GM19240 (cell line): Measurements from ENCODE around the gene VPS45.

Source experiments
- DNase-seq: peaks from one replicate; pipeline ENCODE4 v3.0.0; 2011; ENCODE audit warnings: low spot score; ENCODE audit not compliant: insufficient read length

Gene VPS45

GRCh38 chr1:150072959-150073358 lies 5.4 kb downstream of the VPS45 start:
- no peak for DNase-seq

GRCh38 chr1:150073516-150073915 lies 5.9 kb downstream of the VPS45 start:
- DNase-seq: no peak

DNA sequence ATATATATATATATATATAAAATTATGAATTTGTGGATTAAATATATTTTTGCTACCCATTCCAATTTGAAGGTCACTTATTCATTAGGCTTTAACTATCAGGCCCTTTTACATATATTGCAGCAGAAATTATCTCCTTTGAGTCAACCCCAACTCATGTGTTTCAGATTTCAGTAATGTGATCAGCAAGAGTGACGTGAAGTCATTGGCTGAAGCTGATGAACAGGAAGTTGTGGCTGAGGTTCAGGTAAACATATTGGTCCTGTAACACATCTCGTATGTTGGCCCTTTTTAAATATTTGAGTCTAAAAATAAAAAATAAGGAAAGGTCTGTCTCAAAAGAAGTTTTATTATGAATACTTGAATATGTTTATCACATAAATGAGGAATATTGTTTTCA lies 8.5 kb downstream of the VPS45 start:
- DNase-seq: no peak

DNA sequence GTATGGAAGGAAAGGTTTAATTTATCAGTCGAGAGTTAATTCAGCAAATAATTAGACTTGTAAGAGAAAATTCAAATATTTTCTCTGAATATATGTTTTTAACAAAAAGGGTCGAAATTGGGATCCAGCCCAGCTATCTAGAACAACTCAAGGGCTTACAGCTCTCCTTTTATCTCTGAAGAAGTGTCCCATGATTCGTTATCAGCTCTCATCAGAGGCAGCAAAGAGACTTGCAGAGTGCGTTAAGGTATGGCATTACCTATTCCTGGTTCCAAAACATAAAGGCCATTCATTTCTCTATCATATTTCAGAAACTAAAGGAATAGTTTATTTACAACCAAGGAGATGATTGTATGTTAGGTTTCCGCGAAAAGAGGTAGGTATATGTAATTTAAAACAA lies 9.4 kb downstream of the VPS45 start:
- DNase-seq: no peak

- DNase-seq: no peak
These were observed 13.2 kb downstream of the VPS45 start for GRCh38 chr1:150080784-150081183.

GRCh38 chr1:150082494-150082893 lies 14.9 kb downstream of the VPS45 start:
- DNase-seq: no peak

DNA sequence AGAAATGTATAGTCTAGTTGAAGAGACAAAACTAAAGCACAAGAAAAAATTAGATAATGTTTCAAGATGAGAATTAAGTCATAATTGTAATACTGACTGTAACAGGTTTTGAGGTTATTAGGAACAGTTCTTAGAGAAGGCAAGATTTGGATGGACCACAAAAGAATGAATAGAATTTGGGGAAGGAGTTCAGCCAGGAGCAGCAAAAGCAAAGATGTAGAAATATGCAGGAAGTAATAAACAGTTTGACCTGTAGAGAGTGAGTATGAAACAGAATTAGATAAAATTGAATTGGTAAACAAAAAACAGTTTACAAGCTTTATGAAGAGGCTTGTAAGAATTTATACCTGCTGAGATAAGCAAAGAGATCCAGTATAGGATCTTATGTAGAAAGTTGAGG lies 16.3 kb downstream of the VPS45 start:
- no peak for DNase-seq

DNA sequence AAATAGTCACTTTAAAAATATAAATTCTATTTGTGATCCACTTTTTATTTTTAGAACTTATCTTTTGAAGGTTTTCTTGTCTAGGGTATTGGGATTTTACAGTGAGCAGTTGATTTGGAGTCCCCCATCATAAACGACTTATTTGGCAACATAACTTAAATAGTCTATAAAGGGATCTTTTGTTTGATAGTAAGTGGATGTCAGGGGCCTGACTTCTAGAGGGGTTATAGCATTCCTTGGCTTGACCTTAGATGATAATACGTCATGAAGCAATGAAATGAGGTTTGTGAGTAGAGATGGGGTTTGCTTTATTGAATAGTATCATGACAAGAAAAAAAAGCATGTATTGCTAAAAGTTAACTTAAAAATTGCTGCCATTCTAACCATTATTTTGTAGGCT lies 17.8 kb downstream of the VPS45 start:
- no peak for DNase-seq

GRCh38 chr1:150087415-150087814 lies 19.8 kb downstream of the VPS45 start:
- DNase-seq: no peak

DNA sequence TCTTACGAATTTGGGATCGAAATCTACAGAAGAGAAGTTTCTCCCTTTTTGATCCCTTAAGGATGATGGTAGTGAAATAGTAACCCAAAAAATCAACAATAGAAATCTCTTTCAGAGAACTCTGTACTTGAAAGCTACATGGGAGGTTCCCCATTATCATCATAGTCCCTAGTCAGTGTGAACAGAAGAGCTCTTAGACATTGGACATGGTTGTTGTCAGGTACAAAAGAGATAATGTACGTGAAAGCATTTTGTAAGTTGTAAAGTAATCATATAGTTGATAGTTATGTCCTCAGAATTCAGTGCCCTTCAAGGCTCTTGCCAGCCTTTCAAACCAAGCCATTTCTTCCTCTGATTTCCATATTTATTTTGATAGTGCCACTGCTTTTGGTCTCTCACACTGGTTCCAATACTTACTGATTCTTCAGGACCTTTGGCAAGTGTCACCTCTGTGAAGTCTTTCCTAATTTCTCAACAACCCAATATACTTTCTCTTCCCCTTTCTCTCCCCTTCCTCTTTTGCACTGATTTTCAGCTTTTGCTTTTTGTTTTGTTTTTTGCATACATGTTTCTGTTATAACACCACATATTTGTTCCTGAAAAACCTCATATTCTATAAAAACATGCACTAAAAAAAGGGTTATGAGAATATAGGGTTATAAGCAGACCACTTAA lies 22.4 kb downstream of the VPS45 start:
- DNase-seq: no peak

GRCh38 chr1:150092180-150092791 lies 24.7 kb downstream of the VPS45 start:
- no peak for DNase-seq

DNA sequence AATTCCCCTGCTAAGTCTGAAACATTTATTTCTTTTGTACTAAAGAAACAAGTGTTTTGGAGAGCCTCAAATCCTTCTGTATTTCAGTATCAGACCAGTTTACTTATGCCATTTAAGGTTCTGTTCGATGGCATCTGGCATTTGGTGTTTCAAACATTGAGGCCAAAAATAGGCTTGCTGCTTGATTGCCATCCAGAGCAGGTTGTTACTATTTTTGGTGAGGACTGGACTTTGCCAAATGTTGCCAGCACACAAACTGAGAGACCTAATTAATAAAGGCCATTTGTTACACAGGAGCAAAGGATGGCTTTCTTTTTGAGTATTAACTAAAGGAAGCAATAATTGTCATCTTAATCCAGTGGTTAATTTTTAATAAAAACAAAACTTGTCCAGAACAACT lies 26.2 kb downstream of the VPS45 start:
- no peak for DNase-seq

DNA sequence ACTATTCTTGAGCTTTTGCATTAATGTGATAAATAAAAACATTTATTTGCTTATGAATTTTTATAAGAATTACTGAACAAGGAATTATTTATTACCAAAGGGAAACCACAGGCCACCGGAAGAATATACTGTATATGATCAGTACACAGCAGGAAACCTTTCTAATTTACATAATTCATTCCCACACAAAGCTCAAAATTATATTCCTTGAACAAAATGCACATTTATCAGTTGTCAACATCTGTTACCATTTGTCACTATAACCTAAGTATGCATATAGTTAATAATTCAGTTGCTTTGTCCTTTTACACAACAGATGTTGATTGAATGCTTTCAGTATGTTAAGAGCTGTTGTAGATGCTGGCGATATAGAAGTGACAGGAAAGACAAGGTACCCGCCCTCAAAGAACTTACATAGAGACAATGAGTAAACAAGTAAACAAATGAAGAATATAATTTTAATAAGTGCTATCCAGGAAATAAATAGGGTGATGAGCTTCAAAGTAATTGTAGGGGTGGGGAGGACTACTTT lies 27.2 kb downstream of the VPS45 start:
- DNase-seq: no peak

- no peak for DNase-seq
These were observed 35.4 kb downstream of the VPS45 start for GRCh38 chr1:150102986-150103385.

DNA sequence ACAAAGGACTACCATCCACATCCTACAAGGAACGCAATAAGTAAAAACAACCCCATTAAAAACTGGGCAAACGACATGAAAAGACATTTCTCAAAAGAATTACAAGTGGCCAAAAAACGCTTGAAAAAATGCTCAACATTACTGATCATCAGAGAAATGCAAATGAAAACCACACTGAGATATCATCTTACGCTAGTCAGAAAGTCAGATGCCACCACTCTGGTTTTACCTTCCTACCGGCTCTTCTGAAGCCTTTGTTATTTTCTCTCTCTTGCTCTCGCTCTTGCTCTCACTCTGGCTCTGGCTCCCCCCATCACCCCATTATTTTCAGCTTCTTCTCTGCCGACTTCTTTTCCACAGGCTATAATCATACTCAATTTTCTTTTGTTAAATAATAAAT lies 38.8 kb downstream of the VPS45 start:
- DNase-seq: no peak

DNA sequence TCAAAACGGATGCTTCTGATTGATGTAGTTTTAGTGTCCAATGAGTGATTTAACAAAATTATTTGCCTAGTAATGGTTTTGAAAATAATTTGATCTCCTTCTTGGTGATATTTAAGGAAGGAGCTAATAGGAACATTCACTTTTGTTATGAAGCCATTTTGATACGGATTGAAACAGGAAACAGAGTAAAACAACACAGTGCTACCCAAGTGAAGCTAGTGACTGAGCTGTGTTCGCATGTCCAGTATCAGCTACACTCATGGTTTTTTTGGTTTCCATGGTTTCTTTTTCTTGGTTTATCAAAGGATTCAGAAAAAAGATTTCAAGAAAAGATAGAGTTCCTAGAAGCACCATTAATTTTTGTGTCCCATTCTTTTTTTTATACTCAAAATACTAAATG lies 42.0 kb downstream of the VPS45 start:
- DNase-seq: no peak

DNA sequence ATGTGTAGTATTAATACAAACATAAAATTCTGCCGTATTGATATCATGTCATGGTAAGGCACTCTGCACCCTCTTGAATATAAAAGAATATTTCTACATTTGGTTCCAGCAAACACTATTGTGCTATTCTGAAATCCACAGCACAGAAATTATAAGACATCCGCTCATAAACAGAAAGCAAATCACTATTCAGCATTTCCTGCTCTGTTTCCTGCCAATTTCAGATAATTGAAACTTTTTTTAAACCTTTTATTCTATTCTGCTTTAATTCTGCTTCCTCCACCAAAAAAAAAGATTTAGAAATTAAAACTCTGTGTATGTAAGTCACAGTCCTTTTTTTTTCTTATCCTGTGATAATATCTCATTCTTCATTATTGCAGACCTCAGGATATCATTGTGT lies 42.5 kb downstream of the VPS45 start:
- DNase-seq: no peak

DNA sequence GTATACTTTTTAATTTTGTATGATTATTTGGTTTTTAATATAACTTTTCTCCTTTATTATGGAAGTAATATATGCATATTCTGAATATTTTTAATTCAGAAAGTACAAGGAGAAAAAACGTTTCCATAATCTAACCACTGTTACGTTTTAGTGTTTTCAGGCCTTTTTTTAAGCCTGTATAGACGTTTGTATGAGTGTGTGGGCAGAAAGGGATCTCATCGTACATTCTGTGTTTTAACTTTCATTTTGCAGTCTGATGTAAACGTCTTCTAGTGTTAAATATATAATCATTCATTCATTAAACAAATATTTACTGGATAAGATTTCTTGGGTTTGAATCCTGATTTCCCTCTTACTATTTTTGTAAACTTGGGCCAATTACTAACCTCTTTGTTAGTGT lies 44.1 kb downstream of the VPS45 start:
- DNase-seq: no peak

DNA sequence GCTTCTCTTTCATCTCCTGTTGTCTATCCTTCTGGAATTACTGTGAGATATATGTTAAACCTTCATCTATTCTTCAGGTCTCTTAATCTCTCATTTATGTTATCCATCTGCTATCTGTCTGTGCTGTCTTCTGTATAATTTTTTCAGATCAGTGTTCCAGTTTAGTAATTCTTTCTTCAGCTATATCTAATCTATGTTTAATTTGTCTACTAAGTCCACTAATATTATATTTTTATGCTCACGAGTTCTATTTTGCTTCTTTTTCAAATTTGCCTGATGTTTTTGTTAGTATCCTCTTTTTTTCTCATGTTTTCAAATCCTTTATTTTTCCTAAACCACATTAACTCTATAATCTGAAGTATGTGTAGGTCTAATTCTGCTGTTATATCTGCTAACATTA lies 47.5 kb downstream of the VPS45 start:
- no peak for DNase-seq

DNA sequence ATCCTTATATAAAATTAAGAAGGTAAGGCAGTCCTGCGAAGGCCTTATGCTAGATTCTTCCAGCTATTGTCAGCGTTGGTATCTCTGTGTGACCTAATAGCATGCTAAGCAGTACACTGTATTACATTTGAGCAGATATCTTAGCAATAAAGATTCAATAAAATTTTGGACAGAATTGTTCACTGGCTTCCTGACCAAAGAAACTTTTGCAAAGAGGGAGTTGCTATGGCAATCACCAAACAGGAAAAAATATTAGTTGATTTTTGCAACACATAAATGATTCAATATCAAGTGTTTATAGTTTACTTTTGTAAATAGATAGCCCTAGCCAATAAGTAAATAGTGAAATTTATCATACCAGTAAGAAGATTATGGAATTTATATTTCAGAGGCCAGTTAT lies 51.1 kb downstream of the VPS45 start:
- DNase-seq: no peak

- DNase-seq: no peak
These were observed 53.8 kb downstream of the VPS45 start for GRCh38 chr1:150121236-150121862.

DNA sequence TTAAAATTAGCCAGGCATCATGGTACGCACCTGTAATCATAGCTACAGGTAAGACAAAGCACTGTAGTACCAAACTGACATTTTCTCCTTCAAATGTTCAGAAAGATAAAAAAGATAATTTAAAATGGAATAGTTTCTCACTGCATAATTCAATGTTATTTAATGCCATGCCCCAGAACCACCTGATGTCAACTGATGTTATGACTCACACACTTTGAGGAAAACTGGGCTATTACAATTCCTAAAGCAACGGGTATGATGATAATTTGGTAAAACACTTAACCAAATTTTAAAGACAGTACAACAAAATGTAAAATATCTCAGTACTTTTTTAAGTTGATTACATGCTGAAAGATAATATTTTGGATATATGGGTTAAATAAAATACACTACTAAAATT lies 59.2 kb downstream of the VPS45 start:
- DNase-seq: no peak

- DNase-seq: no peak
These were observed 59.9 kb downstream of the VPS45 start for GRCh38 chr1:150127464-150127863.
